Stimulated activated CD8-positive, alpha-beta memory T cell treated with anti-CD3 and anti-CD28 coated beads, Interleukin-4, amount 100 ng/mL, for 24 hours (primary cell): ENCODE data around the gene MYCBP2.
"Not testable (repeated sequence)": the region's sequence is repeated elsewhere in the genome, so short reads cannot be mapped to it uniquely, and the experiment has no call there.

Experiments
- DNase-seq: peaks from one replicate; pipeline ENCODE4 v3.0.0-alpha.2; 2020; ENCODE audit warnings: low read depth

MYCBP2 gene

DNA sequence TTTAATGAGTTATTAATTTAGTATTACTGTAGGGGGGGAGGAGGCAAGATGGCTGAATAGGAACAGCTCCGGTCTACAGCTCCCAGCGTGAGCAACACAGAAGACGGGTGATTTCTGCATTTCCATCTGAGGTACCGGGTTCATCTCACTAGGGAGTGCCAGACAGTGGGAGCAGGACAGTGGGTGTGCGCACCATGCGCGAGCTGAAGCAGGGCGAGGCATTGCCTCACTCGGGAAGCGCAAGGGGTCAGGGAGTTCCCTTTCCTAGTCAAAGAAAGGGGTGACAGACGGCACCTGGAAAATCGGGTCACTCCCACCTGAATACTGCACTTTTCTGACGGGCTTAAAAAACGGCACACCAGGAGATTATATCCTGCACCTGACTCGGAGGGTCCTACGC, 127.9 kb downstream of the MYCBP2 start:
- not testable (repeated sequence) for DNase-seq

DNA sequence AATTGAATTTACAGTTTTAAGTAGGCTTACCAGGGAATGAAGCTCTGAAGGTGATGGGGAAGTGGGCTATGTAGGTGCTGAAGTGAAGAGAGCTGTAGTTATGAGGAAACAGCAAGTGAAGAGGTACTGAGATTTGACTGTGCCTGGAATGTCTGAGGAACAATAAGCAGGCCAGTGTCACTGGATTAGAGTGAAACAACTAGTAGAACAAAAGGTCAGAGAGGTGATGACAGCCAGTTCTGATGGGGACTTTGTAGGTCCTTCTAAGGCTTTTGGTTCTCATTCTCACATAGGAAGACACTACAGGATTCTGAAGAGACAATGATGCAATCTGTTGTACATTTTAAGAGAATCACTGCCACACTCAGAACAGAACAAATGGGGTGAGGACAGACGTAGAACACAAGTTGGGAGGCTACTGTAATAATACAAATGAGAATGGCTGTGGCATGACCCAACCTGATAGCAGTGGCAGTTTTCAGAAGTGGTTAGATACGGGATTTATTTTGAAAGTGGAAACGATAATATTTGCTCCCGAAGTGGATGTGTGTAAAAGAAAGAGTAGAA, 130.8 kb downstream of the MYCBP2 start:
- DNase-seq, result no peak

DNA sequence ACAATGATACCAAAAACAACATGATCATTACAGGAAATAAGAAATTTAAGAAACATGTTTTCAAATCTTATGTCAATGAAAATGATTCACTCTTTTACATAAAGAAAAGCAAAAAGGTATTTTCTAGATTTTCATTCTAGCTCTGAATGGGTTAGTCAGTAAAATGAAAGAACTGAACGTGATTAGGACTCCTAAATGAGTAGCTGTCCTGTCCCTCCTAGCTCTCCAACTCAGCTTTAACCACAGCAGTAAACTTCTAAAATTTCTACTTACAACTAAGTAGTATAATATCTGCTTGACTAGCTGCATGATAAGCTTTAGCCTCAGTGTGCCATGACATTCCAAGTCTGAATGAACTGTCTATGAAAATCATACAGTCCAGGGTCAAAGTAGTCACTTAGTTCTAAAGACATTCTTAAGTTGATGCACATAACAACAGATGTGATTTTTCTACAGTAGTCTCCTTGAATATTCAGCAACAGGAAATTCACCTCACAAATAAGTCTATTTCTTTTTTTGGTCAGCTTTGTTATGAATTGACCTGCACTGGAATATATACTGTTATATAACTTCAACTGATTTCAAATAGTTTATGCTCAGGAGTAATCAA, 136.4 kb downstream of the MYCBP2 start:
- no peak for DNase-seq

DNA sequence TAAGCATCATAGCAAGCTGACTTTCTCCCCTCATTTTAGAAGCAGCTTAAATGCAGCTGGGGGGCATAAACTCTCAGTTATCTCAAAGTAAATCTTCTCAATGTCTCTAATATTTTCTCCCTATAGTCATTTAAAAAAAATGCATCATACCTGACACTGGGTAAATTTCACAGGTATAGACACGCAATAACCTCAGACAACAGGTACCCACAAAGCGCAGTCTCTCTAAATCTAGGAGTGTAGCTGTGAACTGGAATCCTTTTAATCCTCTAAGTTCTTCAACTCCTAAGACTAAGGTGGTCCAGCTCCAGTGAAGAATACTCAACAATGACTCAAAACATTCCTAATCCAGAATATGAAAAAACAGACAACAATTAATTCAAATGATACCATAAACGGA, 141.2 kb downstream of the MYCBP2 start:
- no peak for DNase-seq

DNA sequence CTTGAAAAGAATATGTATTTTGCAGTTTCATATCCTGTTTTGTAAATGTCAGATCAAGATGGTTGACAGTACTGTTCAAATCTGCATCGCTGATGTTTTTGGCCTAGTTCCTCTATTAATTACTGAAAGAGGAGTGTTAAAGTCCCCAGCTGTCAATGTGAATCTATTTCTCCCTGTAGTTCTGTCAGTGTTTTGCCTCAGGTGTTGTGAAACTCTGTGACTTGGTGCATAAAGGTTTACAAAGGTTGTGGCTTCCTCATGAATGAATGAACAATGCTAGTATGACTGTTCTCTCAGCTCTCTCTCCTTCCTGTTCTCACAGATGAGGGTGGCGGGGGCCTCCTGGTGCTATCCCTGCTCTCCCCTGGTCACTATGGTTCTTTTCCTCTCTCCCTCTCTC, 142.4 kb downstream of the MYCBP2 start:
- DNase-seq, result no peak

DNA sequence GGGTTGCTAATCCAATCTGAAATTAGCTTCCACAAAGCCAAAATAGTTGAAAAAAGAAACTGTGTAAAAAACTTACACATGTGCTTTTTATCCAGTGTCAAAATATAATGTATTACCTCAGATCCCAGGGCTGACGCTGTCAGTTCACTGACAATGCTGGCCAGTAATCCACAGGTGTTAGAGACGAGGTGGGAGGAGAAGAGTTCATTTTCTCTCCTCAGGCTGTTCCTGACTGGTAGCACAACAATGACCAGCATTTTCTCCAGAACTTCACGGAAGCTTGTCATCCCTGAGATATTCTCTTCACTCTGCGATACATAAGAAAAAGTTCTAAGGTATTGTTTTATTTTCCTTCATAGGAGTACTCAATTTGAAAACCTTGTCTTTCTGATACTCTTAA, 146.9 kb downstream of the MYCBP2 start:
- DNase-seq, result no peak

DNA sequence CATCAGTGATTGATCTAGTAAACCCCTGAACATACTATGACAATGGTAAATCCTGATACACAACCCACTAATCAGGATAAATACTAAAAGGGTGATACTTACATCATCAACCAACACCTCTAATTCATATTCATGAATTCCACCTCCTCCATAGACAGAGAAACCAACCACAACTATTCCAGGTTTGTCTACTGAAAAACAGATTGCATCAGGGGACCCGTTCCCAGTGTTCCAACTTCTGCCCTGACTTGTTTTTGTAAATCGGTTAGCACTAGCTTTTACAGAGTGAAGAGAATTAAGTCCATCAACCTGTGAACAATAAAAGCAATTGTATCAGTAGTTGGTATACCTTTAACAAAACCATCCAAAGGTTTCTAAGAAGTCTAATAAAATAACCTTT, 149.2 kb downstream of the MYCBP2 start:
- no peak for DNase-seq

DNA sequence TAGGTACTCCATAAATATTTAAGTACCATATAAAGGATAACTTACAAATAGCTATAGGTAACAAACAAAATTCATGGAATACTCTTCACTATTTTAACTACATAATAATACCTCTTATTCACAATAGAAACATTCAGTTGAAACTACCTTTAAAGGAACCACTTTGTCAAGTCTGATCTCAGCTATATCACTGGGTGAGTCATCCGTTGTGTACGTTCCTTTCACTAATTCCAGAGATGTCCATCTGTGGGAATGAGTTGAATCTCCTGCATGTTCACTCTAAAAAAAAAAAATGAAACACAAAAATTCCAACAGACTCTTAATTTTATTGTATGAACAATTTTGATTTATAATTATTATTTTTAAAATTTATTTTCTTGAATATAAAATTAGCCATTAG, 150.5 kb downstream of the MYCBP2 start:
- no peak for DNase-seq

DNA sequence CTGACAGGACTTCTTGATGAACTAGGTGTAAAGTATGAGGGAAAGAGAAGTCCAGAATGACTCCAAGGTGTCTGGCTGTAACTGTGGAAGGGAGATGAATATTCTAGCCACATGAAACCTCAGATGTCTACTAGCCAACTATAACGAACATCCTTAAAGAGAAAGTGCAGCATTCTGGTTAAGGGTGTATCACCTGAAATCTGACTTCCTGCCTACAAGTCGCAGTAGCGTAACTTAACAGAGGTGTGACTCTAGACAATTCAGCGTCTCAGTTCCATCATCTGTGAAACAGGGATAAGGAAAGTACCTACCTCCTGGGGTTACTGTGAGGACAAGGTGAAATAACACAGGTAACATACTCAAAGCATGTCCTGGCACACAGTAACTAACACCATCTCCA, 154.2 kb downstream of the MYCBP2 start:
- DNase-seq, result no peak

DNA sequence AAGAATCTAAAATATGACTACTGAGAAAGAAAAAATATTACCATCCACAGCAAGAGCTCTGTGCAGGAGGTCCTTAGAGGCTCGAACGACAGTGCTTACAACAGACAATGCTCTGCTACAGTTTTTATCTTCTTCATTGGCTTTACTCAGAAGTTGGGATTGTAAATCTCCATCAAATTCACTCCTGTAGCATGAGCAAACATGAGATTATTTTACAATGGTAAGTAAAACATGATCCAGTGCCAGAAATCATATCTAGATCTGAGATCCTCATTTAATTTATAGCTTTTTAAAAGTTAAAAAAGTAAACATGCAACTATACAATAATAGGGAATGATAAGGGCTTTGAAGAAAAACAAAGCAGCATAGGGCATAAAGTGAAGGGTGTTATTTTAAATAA, 155.4 kb downstream of the MYCBP2 start:
- DNase-seq, result no peak

DNA sequence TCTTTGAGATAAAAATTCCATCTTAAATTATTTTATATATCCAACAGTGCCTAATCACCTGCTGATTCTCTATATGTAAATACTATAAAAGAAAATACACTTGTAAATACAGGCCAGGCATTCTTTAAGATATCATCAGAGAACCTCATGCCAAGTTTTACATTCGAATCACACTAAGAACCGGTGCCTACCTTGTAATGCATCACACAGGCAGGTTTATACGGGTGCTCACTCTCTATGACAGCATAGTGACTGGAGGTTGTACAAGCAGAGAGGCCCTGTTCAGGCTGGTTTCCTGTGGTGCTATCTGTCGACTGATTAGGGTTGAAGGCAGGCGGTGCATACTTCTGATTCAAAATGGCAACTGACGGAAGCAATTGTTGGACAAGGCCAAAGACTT, 158.7 kb downstream of the MYCBP2 start:
- DNase-seq, result no peak

DNA sequence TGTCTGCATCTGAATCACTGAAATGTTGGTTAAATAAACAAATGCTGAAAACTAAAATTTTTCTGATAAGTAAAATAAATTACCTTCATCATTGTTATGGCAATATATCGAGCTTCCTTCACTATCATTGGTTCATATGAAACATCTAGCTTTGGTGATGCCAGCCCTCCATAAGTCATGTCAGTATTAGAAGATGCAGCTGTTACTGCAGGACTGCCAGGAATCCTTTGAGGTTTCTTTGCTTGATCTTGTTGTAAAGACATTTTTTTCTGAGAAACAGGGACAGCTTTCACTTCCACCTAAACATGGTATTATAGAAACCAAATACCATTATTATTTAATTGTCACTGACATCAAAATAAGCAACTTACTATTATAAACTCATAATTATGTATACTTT, 176.2 kb downstream of the MYCBP2 start:
- no peak for DNase-seq

DNA sequence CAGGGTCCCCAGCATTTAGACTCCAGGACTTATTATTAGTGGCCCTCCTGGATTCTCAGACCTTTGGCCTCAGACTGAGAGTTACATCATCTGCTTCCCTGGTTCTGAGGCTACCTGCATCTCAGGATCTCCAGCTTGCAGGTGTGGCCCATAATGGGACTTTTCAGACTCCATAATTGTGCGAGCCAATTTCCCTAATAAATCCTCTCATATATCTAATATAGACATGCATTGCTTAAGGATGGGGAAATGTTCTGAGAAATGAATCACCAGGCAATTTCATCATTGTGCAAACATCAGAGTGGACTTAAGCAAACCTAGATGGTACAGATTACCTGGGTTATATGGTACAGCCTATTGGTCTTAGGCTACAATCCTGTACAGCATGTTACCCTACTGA, 183.5 kb downstream of the MYCBP2 start:
- DNase-seq, result no peak

DNA sequence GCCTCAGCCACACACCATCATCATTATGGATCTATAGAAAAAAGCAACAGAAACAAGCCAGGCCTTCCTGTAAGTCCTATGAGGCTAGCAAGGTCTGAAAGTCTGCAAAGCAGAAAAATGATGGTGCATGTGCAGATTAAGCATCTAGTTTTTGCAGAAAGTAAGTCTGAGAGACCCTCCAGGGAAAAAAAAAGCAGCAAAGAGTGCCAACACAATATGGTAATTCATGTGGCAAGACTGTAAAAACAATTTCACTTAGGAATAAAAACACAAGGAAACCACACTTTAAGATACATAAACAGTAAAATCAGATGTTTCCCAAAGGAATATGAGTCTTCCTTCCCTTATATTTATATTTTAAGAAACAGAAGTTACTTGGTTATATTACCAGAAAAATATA, 187.6 kb downstream of the MYCBP2 start:
- no peak for DNase-seq

DNA sequence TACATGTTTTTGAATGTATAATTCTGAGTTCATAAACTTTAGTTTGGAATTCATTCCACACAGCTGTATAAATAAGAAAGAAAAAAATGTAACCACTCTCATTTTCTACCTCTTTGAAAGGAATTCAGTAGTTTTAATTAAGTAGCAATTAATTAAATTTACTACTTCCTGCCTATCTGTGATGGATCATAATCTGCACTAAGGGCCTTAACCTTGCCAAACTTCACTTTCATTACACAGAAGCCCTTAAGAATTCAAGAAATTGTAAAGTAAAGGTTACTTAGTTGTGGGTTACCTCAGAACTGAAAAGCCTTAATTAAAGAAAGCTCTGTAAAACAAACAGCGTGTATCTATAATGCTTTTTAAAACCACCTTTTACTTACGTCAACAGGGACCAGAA, 188.1 kb downstream of the MYCBP2 start:
- DNase-seq, result no peak

DNA sequence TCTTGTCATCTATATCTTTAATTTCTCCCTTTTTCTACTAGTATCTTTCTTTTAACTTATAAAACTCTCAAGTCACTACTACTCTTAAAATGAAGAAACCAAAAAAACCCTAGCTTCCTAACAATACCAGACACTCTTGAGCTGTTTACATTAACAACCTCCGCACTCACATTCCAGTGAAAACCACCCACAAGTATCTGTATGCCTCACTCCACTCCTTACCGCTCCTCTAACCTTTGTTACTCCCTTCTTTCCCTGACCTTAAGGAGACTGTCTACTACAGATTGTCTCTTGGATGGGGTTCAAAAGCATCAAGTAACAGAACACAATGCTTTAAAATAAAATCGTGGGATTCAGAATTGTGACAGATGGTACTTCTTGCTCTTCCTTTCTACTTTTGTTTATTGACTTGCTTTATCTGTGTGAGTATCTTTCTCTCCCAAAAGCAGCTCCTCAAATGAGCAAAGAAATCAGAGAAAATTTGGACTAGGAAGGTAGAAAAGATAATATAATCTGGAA, 189.9 kb downstream of the MYCBP2 start:
- DNase-seq, result no peak

DNA sequence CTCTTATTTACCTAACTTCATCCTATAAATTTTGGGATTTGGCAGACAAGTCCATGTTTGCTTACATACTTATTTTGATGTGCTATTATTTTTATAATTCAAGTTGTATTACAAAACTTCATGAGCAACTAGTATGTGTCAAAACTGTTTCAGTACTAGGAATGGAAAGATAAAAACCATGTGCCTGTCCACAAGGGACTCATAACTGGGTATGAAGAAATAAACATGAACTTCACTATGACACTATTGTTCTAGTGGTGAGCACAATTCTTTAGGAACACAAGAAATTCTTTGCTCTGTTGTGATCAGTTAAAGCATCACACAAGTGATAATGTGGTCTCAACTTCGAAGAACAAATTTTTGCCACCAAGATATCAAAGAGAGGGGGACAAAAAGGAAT, 202.5 kb downstream of the MYCBP2 start:
- no peak for DNase-seq

DNA sequence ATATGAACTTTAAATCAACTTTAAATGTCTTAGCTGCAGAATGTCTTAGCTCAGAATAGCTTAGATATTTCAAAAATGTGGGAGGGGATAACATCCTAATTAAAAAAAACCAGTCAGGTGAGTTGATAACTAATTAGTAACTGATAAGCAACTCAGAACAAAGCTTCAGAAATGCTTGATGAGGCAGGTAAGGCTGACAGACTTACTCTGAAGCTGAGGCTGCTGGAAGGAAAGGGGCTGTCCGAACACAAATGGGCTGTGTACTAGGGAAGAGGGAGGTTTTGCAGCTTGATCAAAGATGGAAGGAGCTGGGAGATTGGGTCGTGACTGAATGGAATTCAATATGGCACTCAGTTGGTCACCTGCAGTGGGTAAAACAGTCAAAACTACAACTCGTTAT, 208.8 kb downstream of the MYCBP2 start:
- DNase-seq, result no peak

DNA sequence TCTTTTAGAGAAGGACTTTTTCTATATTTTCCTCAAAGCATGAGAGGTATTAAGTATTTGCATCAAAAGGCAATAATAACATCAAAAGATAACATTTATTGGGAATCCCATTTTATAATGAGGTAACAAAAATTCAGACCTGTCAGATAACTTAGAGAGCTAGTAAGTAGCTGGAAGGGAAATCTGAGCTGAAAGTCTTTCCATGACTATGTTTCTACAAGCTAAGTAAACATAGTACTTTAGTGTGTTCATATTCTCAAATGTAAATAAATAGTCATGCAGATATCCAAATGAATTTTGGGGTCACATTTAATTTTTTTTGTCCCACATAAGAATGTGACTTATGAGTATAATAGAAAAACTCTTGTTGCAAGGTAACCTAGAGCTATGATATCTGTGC, 212.6 kb downstream of the MYCBP2 start:
- no peak for DNase-seq

DNA sequence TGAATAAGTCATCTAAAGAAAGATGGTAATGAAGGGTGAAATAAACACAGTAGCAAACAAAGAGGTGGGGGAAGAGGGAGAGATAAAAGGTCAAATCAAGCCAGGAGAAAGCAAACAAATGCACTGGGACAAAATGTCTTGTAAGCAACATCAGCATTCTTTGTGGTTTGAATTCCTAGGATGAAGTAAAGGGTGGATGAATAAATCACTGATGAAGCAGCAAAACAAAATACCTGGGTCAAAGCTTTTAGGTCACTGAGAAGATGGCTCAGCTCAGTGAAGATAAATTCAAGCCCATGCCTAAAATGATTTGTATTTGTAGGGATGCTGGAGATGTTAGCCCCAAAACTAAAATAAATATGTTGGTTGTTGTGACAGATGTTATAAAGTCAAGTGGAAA, 213.4 kb downstream of the MYCBP2 start:
- no peak for DNase-seq

DNA sequence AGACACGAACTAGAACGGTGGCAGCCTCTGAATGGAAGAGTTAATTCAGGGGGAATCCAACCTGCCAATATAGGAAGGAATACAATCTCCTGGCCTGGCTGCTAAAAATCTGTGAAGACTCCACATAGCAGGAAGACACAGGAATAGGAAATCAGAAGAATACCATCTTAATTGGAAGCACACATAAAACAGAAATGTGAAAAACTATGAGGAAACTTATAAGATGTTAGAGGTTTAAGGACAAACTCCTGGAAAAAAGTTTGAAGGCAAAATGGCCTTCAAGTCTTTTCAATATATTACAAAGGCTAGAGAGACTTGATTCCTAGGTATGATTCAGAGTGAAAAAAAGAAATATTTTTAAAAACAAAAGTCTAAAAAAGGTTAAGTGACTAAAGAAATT, 221.8 kb downstream of the MYCBP2 start:
- DNase-seq, result no peak

DNA sequence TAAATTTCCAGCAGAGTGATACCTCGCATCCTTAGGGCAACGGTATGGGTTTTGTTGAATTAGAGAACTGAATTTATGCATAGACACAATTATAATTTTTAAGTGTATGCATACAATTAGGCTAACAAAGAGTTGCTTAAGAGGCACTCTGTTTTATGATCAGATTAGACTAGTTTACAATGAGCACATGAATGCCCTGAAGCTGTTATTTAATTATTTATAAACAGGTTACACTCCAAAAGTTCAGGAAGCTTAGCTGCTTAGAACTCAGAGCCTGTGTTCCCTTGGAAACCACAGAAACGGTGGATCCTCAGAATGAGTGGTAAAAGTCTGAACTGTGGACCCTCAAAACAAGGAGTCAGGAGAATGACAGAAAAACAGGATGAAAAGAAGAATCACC, 227.5 kb downstream of the MYCBP2 start:
- DNase-seq, result no peak

DNA sequence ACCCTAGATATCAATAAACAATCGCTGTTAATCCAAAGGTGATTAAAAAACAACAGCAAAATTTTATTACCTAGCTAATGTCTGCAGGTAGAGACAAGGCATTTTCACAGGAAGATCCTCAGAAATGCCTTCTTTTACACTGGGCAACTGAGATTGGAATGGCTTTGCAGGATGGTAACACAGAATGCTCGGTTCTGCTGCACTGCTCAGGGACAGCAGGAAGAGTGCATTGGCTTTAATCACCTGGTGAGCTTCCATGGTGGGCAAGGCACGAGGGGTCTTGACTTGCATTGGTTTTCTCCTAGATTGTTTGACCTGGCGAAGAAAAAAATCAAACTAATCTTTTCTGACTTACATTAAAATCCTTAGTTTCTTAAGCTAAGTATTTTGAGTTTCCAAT, 231.6 kb downstream of the MYCBP2 start:
- no peak for DNase-seq

DNA sequence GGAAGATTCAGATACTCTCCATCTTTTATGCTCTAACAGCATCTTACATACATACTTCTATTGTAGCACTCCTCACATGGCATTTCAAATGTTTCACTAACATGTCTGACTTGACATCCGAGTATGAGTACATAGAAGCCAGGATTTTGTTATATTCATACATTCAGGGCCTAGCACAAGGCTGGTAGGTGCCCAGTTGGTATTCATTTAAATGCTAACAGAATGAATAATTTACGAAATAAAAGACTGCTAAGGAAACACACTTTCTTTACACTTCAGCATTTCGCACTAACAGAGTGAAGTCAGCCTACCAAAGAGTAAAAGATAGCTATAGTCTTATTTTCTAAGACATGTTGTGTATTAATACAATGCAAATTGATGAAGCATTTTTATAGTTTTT, 232.1 kb downstream of the MYCBP2 start:
- DNase-seq, result no peak
